ENCODE measurements around the gene TMEM129. TPM values are rescaled to one million over a fixed set of nuclear protein-coding genes. Genes with fewer than 3 reads are reported as not detected.
"Not testable (repeated sequence)": the region's sequence is repeated elsewhere in the genome, so short reads cannot be mapped to it uniquely, and the experiment has no call there.

Gene TMEM129
- total RNA-seq, 1 donor from 2014 or later, result 27.2 TPM

DNA sequence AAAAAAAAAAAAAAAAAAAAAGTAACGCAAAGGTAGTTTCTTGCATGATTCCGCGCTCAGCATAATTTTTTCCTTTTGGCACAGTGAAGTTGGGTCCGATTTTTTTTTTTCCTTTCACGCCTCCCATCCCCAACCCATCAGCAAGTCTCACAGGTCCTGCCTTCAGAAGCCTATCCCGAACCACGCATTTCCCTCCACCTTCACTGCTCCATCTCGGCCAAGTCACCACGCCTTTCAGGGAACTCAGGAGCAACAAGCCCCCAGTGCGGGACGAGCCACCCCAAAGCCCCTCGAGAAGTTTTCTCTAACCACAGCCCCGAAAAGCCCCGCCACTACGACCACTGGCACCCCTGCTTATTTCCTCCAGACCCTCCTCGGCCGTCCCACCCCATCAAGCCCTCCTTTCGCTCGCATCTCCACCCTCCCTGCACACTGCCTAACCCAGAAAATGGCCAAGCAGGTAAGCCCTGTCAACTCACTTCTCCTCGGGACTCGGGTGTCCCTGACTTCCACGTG lies 10.0 kb downstream of the TMEM129 start:
- H3K9me3 Mint-ChIP-seq (ENCODE audit: unreplicated experiment), result no peaks in the 10 kb centered on the region
- H3K4me1 Mint-ChIP-seq (ENCODE audit: unreplicated experiment), result peaks cover 17% of the 10 kb centered on the region
- H3K4me3 Mint-ChIP-seq (ENCODE audit: unreplicated experiment), result peak overlapping the region; percentile 98
- TF ChIP-seq, protein P1, sequence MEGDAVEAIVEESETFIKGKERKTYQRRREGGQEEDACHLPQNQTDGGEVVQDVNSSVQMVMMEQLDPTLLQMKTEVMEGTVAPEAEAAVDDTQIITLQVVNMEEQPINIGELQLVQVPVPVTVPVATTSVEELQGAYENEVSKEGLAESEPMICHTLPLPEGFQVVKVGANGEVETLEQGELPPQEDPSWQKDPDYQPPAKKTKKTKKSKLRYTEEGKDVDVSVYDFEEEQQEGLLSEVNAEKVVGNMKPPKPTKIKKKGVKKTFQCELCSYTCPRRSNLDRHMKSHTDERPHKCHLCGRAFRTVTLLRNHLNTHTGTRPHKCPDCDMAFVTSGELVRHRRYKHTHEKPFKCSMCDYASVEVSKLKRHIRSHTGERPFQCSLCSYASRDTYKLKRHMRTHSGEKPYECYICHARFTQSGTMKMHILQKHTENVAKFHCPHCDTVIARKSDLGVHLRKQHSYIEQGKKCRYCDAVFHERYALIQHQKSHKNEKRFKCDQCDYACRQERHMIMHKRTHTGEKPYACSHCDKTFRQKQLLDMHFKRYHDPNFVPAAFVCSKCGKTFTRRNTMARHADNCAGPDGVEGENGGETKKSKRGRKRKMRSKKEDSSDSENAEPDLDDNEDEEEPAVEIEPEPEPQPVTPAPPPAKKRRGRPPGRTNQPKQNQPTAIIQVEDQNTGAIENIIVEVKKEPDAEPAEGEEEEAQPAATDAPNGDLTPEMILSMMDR (IDR thresholded peaks at IDR 0.05; ENCODE audit: unreplicated experiment), result no peak
- peak overlapping the region; percentile 90 for H3K27ac Mint-ChIP-seq (ENCODE audit: unreplicated experiment)
- no peak for DNase-seq (ENCODE audit: low spot score)
- H3K27me3 Mint-ChIP-seq (ENCODE audit: unreplicated experiment), result peaks cover 5% of the 10 kb centered on the region
- peaks cover 14% of the 10 kb centered on the region for H3K36me3 Mint-ChIP-seq (ENCODE audit: low read depth, unreplicated experiment)

DNA sequence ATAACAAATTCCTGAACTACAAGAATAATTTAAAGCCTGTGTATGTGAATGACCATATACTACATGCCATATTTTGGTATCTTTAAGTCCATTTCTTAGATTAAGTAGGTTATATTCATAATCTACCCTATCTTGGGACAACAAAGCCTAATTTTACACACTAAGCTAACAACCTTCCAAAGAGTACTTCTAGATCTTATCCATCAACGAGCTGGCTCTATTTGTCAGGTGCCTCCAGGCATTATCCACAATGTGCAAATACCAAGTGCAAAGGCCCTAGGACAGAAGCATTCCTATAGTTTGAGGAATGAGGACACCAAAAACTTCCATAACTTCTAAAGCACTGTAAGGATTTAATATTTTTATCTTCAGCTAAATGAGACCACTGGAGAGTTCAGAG lies 12.5 kb downstream of the TMEM129 start:
- peaks cover 5% of the 10 kb centered on the region for H3K27me3 Mint-ChIP-seq (ENCODE audit: unreplicated experiment)
- H3K9me3 Mint-ChIP-seq (ENCODE audit: unreplicated experiment), result no peaks in the 10 kb centered on the region
- DNase-seq (ENCODE audit: low spot score), result no peak
- no peak overlapping the region for H3K27ac Mint-ChIP-seq (ENCODE audit: unreplicated experiment)
- peak overlapping the region; percentile 27 for H3K4me3 Mint-ChIP-seq (ENCODE audit: unreplicated experiment)
- peaks cover 17% of the 10 kb centered on the region for H3K4me1 Mint-ChIP-seq (ENCODE audit: unreplicated experiment)
- TF ChIP-seq, protein P1 (IDR thresholded peaks at IDR 0.05; ENCODE audit: unreplicated experiment), result no peak
- peaks cover 14% of the 10 kb centered on the region for H3K36me3 Mint-ChIP-seq (ENCODE audit: low read depth, unreplicated experiment)

DNA sequence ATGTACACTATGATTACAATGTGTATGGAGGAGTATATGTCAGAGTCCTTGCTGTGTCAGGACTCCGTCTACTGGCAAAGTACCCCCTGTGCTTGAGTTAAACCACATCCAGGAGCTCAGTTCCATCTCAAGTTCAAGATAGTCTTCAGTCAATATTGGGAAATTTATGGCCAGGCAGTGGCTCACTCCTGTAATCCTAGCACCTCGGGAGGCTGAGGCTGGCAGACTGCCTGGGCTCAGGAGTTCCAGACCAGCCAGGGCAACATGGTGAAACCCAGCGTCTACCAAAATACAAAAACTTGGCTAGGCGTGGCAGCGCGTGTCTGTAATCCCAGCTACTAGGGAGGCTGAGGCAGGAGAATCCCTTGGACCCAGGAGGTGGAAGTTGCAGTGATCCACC lies 14.8 kb downstream of the TMEM129 start:
- Mint-ChIP-seq H3K4me3 (ENCODE audit: unreplicated experiment) (no peak overlapping the region), H3K36me3 (ENCODE audit: low read depth, unreplicated experiment) (peaks cover 19% of the 10 kb centered on the region), H3K27me3 (ENCODE audit: unreplicated experiment) (peaks cover 5% of the 10 kb centered on the region), H3K4me1 (ENCODE audit: unreplicated experiment) (peaks cover 15% of the 10 kb centered on the region), H3K9me3 (ENCODE audit: unreplicated experiment) (no peaks in the 10 kb centered on the region), H3K27ac (ENCODE audit: unreplicated experiment) (no peak overlapping the region)
- DNase-seq (ENCODE audit: low spot score), result no peak
- TF ChIP-seq, protein P1 (IDR thresholded peaks at IDR 0.05; ENCODE audit: unreplicated experiment), result no peak

DNA sequence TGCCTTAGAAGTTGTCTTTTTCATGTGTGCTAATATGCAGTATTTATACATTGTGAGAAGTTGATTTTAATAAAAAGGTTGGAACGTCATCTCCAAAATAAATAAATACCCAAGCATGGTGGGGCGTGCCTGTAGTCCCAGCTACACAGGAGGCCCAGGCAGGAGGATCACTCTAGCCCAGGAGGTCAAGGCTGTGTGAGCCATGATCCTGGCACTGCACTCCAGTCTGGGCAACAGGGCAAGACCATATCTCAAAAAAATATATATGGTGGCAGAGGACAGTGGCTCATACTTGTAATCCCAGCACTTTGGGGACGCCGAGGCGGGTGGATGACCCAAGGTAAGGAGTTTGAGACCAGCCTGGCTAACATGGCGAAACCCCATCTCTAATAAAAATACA lies 15.4 kb downstream of the TMEM129 start:
- no peak for DNase-seq (ENCODE audit: low spot score)
- Mint-ChIP-seq H3K27me3 (ENCODE audit: unreplicated experiment) (no peaks in the 10 kb centered on the region), H3K9me3 (ENCODE audit: unreplicated experiment) (no peaks in the 10 kb centered on the region), H3K27ac (ENCODE audit: unreplicated experiment) (no peak overlapping the region), H3K36me3 (ENCODE audit: low read depth, unreplicated experiment) (peaks cover 15% of the 10 kb centered on the region), H3K4me1 (ENCODE audit: unreplicated experiment) (peaks cover 8% of the 10 kb centered on the region), H3K4me3 (ENCODE audit: unreplicated experiment) (no peak overlapping the region)
- TF ChIP-seq, protein P1 (IDR thresholded peaks at IDR 0.05; ENCODE audit: unreplicated experiment), result no peak

DNA sequence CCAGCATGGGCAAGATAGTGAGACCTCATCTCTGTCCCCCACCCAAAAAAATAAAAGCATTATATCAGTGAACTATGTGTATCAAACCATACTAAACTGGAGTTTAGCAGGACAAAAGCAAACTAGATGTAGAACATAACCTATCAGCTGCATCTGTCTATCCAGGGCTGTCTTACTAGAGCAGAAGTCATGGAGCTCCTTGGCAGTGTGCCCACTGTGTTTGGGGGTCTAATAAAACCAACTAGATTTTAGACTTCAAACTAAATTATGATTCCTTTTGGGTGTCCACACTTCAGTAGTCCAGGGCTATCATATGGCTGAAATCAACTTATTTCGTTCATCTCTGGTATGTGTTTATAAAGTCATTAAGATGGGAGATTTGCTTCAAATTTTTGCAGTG lies 17.3 kb downstream of the TMEM129 start:
- Mint-ChIP-seq H3K27me3 (ENCODE audit: unreplicated experiment) (no peaks in the 10 kb centered on the region), H3K4me3 (ENCODE audit: unreplicated experiment) (no peak overlapping the region), H3K4me1 (ENCODE audit: unreplicated experiment) (no peaks in the 10 kb centered on the region), H3K27ac (ENCODE audit: unreplicated experiment) (no peak overlapping the region), H3K9me3 (ENCODE audit: unreplicated experiment) (no peaks in the 10 kb centered on the region), H3K36me3 (ENCODE audit: low read depth, unreplicated experiment) (peaks cover 14% of the 10 kb centered on the region)
- TF ChIP-seq, protein P1 (IDR thresholded peaks at IDR 0.05; ENCODE audit: unreplicated experiment), result no peak
- no peak for DNase-seq (ENCODE audit: low spot score)

DNA sequence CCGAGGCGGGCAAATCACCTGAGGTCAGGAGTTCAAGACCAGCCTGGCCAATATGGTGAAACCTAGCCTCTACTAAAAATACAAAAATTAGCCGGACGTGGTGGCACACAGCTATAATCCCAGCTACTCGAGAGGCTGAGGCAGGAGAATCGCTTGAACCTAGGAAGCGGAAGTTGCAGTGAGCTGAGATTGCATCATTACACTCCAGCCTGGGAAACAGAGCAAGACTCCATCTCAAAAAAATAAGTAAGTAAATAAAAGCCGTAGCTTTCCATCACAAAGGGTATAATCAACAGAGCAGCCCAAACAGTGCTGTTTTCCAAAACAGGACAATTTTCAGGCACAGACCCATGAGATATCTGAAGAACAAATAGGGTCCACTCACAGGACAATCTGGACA lies 19.5 kb downstream of the TMEM129 start:
- not testable (repeated sequence) for H3K9me3 Mint-ChIP-seq (ENCODE audit: unreplicated experiment); H3K4me1 Mint-ChIP-seq (ENCODE audit: unreplicated experiment); H3K27me3 Mint-ChIP-seq (ENCODE audit: unreplicated experiment); H3K27ac Mint-ChIP-seq (ENCODE audit: unreplicated experiment); DNase-seq (ENCODE audit: low spot score); H3K4me3 Mint-ChIP-seq (ENCODE audit: unreplicated experiment)
- peaks cover 12% of the 10 kb centered on the region for H3K36me3 Mint-ChIP-seq (ENCODE audit: low read depth, unreplicated experiment)
